ENCODE data around the gene SLC6A13. TPM values are rescaled to one million over a fixed set of nuclear protein-coding genes. Genes with fewer than 3 reads are reported as not detected.

The SLC6A13 gene
- total and polyA plus RNA-seq, 2 donors (not counting 1 experiment from before 2014, with no cell fraction given), result 0.22 to 0.54 TPM

- H3K4me1 Mint-ChIP-seq, result no peaks in the 10 kb centered on the region
- H3K27me3 Mint-ChIP-seq, result peaks cover 29% of the 10 kb centered on the region
- H3K79me2 ChIP-seq (ENCODE audit: control insufficient read depth, insufficient read depth, low read length), result no peaks in the 10 kb centered on the region
- H3K9ac ChIP-seq (ENCODE audit: low read length), result no peak overlapping the region
- TF ChIP-seq EZH2 (IDR thresholded peaks at IDR 0.05; ENCODE audit: borderline replicate concordance, insufficient read depth, low read depth, low read length, poor library complexity, severe bottlenecking), result no peak
- TF ChIP-seq CTCF (IDR thresholded peaks at IDR 0.05), result no peak
- H4K20me1 ChIP-seq (ENCODE audit: control insufficient read depth, insufficient read depth, low read length, poor library complexity, severe bottlenecking), result no peaks in the 10 kb centered on the region
- 82% methylated on average over 6 of the region's 6 CpGs for WGBS (ENCODE audit: insufficient coverage)
- no peaks in the 10 kb centered on the region for H3K36me3 ChIP-seq (replicated peaks in 1 of 2; ENCODE audit: control extremely low read depth in 1 of 2, control insufficient read depth in 1 of 2, extremely low read depth in 1 of 2, insufficient read depth in 2 of 2, low read length in 1 of 2)
- no peak overlapping the region for H3K4me3 Mint-ChIP-seq
- no peak overlapping the region for H3K4me3 ChIP-seq (ENCODE audit: control extremely low read depth in 1 of 5, extremely low read depth in 1 of 5, insufficient read depth in 1 of 5, low read depth in 2 of 5, low read length in 4 of 5)
- no peak overlapping the region for H3K27ac Mint-ChIP-seq
- ATAC-seq (ENCODE audit: low read depth) (no peak), DNase-seq (no peak)
- ChIA-PET CTCF (no interaction called here), POLR2A (no interaction called here)
- no peak overlapping the region for H2AFZ ChIP-seq (ENCODE audit: insufficient read depth, low read depth, low read length, poor library complexity, severe bottlenecking)
- H3K9me3 ChIP-seq (ENCODE audit: control extremely low read depth in 1 of 3, control insufficient read depth in 2 of 3, insufficient read depth in 1 of 3, low read length in 2 of 3), result no peaks in the 10 kb centered on the region
- H3K4me1 ChIP-seq (ENCODE audit: control insufficient read depth in 2 of 2, insufficient read depth in 2 of 2, low read length in 2 of 2), result no peaks in the 10 kb centered on the region
- no peak overlapping the region for H3K27ac ChIP-seq (ENCODE audit: low read length in 2 of 2)
- intact Hi-C loops (cut with micrococcal nuclease), result no loop called here
- no peaks in the 10 kb centered on the region for H3K9me3 Mint-ChIP-seq (ENCODE audit: insufficient read depth)
- peaks cover 0 to 2% (median 0%) of the 10 kb centered on the region in 4 experiments for H3K27me3 ChIP-seq (replicated peaks in 1 of 4; ENCODE audit: control extremely low read depth in 1 of 4, control insufficient read depth in 3 of 4, insufficient read depth in 4 of 4, low read length in 3 of 4)
- H3K4me2 ChIP-seq (replicated peaks; ENCODE audit: low read depth, low read length, poor library complexity, severe bottlenecking), result no peak overlapping the region
Measured at GRCh38 chr12:174124-174523, 88.5 kb downstream of the SLC6A13 start.

DNA sequence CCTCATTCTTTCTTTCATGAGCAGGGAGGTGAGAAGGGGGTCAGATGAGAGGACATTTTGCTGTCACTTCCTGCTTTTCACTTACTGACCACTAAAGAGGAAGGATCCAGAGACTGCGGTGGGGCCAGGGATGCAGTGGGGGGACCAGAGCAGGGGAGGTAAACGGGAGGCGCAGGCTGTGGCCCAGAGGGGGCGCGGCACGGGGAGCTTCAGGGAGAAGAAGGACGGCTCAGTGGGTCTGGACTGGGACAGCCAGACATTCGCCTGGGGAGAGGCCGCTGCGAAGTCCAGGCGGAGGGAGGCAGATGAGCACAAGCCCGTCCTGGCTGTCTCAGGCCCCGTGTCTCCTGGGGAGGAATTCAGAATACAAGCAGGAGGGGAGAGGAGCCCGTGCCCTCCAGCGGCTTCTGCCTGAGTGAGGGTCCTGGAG, 89.9 kb downstream of the SLC6A13 start:
- Mint-ChIP-seq H3K4me3 (no peak overlapping the region), H3K4me1 (no peaks in the 10 kb centered on the region), H3K27ac (no peak overlapping the region), H3K27me3 (peaks cover 24% of the 10 kb centered on the region), H3K9me3 (ENCODE audit: insufficient read depth) (no peaks in the 10 kb centered on the region)
- peaks cover 0 to 2% (median 0%) of the 10 kb centered on the region in 4 experiments for H3K27me3 ChIP-seq (replicated peaks in 1 of 4; ENCODE audit: control extremely low read depth in 1 of 4, control insufficient read depth in 3 of 4, insufficient read depth in 4 of 4, low read length in 3 of 4)
- no peaks in the 10 kb centered on the region for H3K79me2 ChIP-seq (ENCODE audit: control insufficient read depth, insufficient read depth, low read length)
- H3K27ac ChIP-seq (ENCODE audit: low read length in 2 of 2), result no peak overlapping the region
- H4K20me1 ChIP-seq (ENCODE audit: control insufficient read depth, insufficient read depth, low read length, poor library complexity, severe bottlenecking), result no peaks in the 10 kb centered on the region
- intact Hi-C loops (cut with micrococcal nuclease), result no loop called here
- TF ChIP-seq CTCF (IDR thresholded peaks at IDR 0.05) (no peak), EZH2 (IDR thresholded peaks at IDR 0.05; ENCODE audit: borderline replicate concordance, insufficient read depth, low read depth, low read length, poor library complexity, severe bottlenecking) (no peak)
- no peaks in the 10 kb centered on the region for H3K36me3 ChIP-seq (replicated peaks in 1 of 2; ENCODE audit: control extremely low read depth in 1 of 2, control insufficient read depth in 1 of 2, extremely low read depth in 1 of 2, insufficient read depth in 2 of 2, low read length in 1 of 2)
- no peak overlapping the region for H2AFZ ChIP-seq (ENCODE audit: insufficient read depth, low read depth, low read length, poor library complexity, severe bottlenecking)
- ATAC-seq (ENCODE audit: low read depth) (no peak), DNase-seq (no peak)
- no peaks in the 10 kb centered on the region for H3K4me1 ChIP-seq (ENCODE audit: control insufficient read depth in 2 of 2, insufficient read depth in 2 of 2, low read length in 2 of 2)
- no peak overlapping the region for H3K4me3 ChIP-seq (ENCODE audit: control extremely low read depth in 1 of 5, extremely low read depth in 1 of 5, insufficient read depth in 1 of 5, low read depth in 2 of 5, low read length in 4 of 5)
- no peaks in the 10 kb centered on the region for H3K9me3 ChIP-seq (ENCODE audit: control extremely low read depth in 1 of 3, control insufficient read depth in 2 of 3, insufficient read depth in 1 of 3, low read length in 2 of 3)
- no peak overlapping the region for H3K9ac ChIP-seq (ENCODE audit: low read length)
- ChIA-PET POLR2A (no interaction called here), CTCF (no interaction called here)
- 71% methylated on average over 15 of the region's 15 CpGs for WGBS (ENCODE audit: insufficient coverage)
- no peak overlapping the region for H3K4me2 ChIP-seq (replicated peaks; ENCODE audit: low read depth, low read length, poor library complexity, severe bottlenecking)

Data from B cell (primary cell).